Transverse colon (tissue), 4 donors: ENCODE results near the gene GLE1. TPM values are rescaled to one million over a fixed set of nuclear protein-coding genes. Genes with fewer than 3 reads are reported as not detected.

Experiments
- DNase-seq: peaks from one replicate; pipeline ENCODE4 v3.0.0-alpha.2; 2019
- H3K27ac ChIP-seq, 4 donors: fragments of 200-600 bp; sonication (generic); 2 replicates each; pipeline ENCODE4 v1.5.1; 2016 to 2018; ENCODE audit warnings: inconsistent platforms in 4 of 4
- H3K27me3 ChIP-seq: fragments of 200-600 bp; sonication (generic); 2 replicates; pipeline ENCODE4 v1.5.1; 2017; ENCODE audit warnings: inconsistent platforms
- H3K36me3 ChIP-seq, 4 donors: fragments of 200-600 bp; sonication (generic); 2 replicates each; pipeline ENCODE4 v1.5.1; 2017 to 2019; ENCODE audit warnings: inconsistent platforms in 4 of 4
- H3K4me1 ChIP-seq, 4 donors: fragments of 200-600 bp; sonication (generic); 2 replicates each; pipeline ENCODE4 v1.5.1; 2017 to 2020; ENCODE audit warnings: inconsistent platforms in 4 of 4
- H3K4me3 ChIP-seq, 4 donors: fragments of 200-600 bp; sonication (generic); 1 replicate in 1 of 4; 2 replicates in 3 of 4; pipeline versions ENCODE4 v1.5.1 to v1.6.1; 2017 to 2019; ENCODE audit warnings: inconsistent platforms in 4 of 4
- H3K9me3 ChIP-seq, 2 donors: fragments of 200-600 bp; sonication (generic); 2 replicates each; pipeline ENCODE4 v1.5.1; 2017 to 2019; ENCODE audit warnings: inconsistent platforms in 2 of 2
- EP300 ChIP-seq: sonication (generic); formaldehyde crosslinking; IDR thresholded peaks from one replicate; pipeline ENCODE4 v1.6.1; 2017; ENCODE audit warnings: antibody characterized with exemption, low read depth
- POLR2A ChIP-seq: fragments of 450-650 bp; IDR thresholded peaks from one replicate; pipeline ENCODE4 v1.6.1; 2016; ENCODE audit warnings: antibody characterized with exemption, mild to moderate bottlenecking, moderate library complexity
- POLR2AphosphoS5 ChIP-seq, 3 donors: sonication (generic); formaldehyde crosslinking; IDR thresholded peaks; one replicate each; pipeline ENCODE4 v1.6.1; 2016; ENCODE audit warnings: antibody characterized with exemption in 3 of 3
- WGBS, 2 donors: methylation state at CpG; one replicate each; pipeline ENCODE4 v1.1.5; 2018; ENCODE audit warnings: low coverage in 1 of 2; 5-methylcytosine and 5-hydroxymethylcytosine counted together
- in situ Hi-C, 4 donors: fragments of 200-750 bp; cut with MboI; loops; one replicate each; pipeline versions ENCODE4 v1.15.0 to v1.15.1; 2017; ENCODE audit warnings: low sequenced_read_pairs in 3 of 4, low pct_ligation_motif_present in 1 of 4, low pct_unique_long_range_greater_than_20kb in 1 of 4
- intact Hi-C: fragments of 100-400 bp; cut with DNase I; formaldehyde crosslinking; loops from one replicate; pipeline ENCODE4 v1.15.1; 2023; ENCODE audit warnings: low total_unique reads
- total RNA-seq, 4 donors: library from RNA; depleted of rRNA; stranded (reverse); fragments of >200 nt; gene quantifications; one replicate each; pipeline ENCODE4 v1.1.0, GENCODE V29; 2016
- TF ChIP-seq, protein P1 (sequence below), 5 experiments: fragments of 200-600 bp in 3 of 5; fragments of 450-650 bp in 2 of 5; sonication (generic) in 3 of 5; IDR thresholded peaks; 1 replicate in 2 of 5; 2 replicates in 3 of 5; pipeline ENCODE4 v1.5.1; 2016 to 2017; ENCODE audit warnings: antibody characterized with exemption in 5 of 5, inconsistent platforms in 3 of 5, mild to moderate bottlenecking in 2 of 5, moderate library complexity in 1 of 5

Gene GLE1
- total RNA-seq, 4 donors from 2014 or later = 24.3 to 120 (median 58.7) TPM

DNA sequence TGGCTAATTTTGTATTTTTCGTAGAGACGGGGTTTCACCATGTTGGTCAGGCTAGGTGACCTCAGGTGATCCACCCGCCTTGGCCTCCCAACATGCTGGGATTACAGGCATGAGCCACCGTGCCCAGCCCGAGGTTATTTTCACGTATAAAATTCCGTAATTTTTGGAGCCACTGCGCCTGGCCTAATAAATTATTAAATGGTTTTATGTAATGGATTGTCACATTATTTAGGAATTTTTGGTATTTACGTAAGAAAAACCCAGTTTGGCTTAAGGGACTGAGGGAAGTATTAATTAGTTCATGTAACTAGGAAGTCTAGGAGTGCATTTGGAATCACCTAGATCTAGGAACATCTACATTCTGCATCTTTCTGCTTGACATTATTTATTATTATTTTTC, 8.3 kb downstream of the GLE1 start:
- no peak for TF ChIP-seq EP300
- TF ChIP-seq, protein P1, sequence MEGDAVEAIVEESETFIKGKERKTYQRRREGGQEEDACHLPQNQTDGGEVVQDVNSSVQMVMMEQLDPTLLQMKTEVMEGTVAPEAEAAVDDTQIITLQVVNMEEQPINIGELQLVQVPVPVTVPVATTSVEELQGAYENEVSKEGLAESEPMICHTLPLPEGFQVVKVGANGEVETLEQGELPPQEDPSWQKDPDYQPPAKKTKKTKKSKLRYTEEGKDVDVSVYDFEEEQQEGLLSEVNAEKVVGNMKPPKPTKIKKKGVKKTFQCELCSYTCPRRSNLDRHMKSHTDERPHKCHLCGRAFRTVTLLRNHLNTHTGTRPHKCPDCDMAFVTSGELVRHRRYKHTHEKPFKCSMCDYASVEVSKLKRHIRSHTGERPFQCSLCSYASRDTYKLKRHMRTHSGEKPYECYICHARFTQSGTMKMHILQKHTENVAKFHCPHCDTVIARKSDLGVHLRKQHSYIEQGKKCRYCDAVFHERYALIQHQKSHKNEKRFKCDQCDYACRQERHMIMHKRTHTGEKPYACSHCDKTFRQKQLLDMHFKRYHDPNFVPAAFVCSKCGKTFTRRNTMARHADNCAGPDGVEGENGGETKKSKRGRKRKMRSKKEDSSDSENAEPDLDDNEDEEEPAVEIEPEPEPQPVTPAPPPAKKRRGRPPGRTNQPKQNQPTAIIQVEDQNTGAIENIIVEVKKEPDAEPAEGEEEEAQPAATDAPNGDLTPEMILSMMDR (IDR thresholded peaks at IDR 0.05) = no peak
- no peak for TF ChIP-seq POLR2AphosphoS5 (IDR thresholded peaks at IDR 0.05)
- TF ChIP-seq POLR2A = no peak
- WGBS, 2 donors = 95 to 96% methylated on average over 4 to 9 of the region's 9 CpGs
- in situ Hi-C loops (no loop called here), intact Hi-C loops (no loop called here)
- H3K27ac ChIP-seq = no peak overlapping the region
- H3K4me3 ChIP-seq = no peak overlapping the region
- DNase-seq = no peak
- H3K27me3 ChIP-seq = no peaks in the 10 kb centered on the region
- H3K4me1 ChIP-seq = no peaks in the 10 kb centered on the region
- H3K36me3 ChIP-seq = peaks cover 0 to 49% (median 20%) of the 10 kb centered on the region in 4 donors
- H3K9me3 ChIP-seq = no peaks in the 10 kb centered on the region

DNA sequence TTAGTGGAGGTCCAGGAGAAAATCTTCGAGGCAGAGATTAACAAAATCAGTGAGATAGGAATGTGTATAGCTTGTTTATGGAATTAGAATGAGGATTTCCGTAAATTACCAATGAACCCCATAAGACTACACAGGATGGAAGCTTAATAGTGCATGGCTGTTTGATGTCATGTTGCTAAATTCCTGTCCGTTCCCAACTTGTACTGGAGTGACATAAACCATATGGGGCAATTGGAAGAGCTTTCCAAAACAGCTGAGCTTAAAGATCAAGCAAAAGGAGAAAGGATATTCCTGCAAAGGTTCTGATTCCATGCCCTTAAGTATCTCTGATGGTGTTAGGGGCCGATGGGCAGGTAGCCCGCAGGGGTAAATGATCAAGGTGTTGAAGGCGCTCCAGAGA, 17.4 kb downstream of the GLE1 start:
- in situ Hi-C loops (no loop called here), intact Hi-C loops (loop anchor here (5.0 kb wide), 1 partner anchor 1350 kb away; no protein-coding TSS in a partner anchor)

DNA sequence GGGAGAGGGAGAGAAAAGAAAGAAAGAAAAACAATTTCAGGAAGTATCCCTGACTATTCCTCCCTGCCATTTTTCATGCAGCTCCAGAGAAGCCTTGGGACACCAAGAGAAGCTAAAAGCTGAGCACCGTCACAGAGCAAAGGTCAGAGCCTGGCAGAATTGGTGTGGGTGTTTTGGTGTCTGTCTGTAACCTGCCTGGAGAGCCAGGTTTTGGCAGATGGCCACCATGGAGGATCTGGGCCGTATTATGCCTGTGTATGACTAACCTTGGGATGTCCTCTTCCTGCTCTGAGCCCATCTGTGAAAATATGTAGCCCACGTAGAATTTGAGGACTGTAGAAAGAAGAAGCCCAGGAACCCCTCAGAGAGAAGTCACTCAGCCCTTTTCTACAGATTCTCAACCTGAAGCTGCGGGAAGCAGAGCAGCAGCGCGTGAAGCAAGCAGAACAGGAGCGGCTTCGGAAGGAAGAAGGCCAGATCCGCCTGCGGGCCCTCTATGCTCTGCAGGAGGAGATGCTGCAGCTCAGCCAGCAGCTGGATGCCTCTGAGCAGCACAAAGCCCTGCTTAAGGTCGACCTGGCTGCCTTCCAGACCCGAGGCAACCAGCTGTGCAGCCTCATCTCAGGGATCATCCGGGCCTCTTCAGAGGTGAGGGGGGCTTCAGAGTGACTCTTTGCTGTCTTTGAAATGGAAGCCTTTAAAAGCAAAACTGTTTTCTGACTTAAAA, 18.8 kb downstream of the GLE1 start:
- no peak for DNase-seq
- H3K27me3 ChIP-seq = no peaks in the 10 kb centered on the region
- in situ Hi-C loops = no loop called here
- TF ChIP-seq, protein P1 (IDR thresholded peaks at IDR 0.05) = no peak
- TF ChIP-seq POLR2A = no peak
- TF ChIP-seq EP300 = no peak
- TF ChIP-seq POLR2AphosphoS5 (IDR thresholded peaks at IDR 0.05) = no peak
- intact Hi-C loops = loop anchor here (5.0 kb wide), 1 partner anchor 1349 kb away; no protein-coding TSS in a partner anchor
- peaks cover 0 to 65% (median 27%) of the 10 kb centered on the region in 4 donors for H3K36me3 ChIP-seq
- WGBS, 2 donors = 55 to 90% methylated on average over 1 to 13 of the region's 13 CpGs
- peak overlapping the region in 1 of 4 donors; percentile 12 for H3K27ac ChIP-seq
- peaks cover 0 to 5% (median 0%) of the 10 kb centered on the region in 4 donors for H3K4me1 ChIP-seq
- no peaks in the 10 kb centered on the region for H3K9me3 ChIP-seq
- H3K4me3 ChIP-seq = no peak overlapping the region

More for the DNA sequence above, 17.4 kb downstream of the GLE1 start:
- DNase-seq = no peak
- WGBS, 2 donors = 75 to 90% methylated on average over 3 to 6 of the region's 6 CpGs
- TF ChIP-seq, protein P1 (IDR thresholded peaks at IDR 0.05) = no peak
- TF ChIP-seq POLR2A = no peak
- no peak for TF ChIP-seq EP300
- TF ChIP-seq POLR2AphosphoS5 (IDR thresholded peaks at IDR 0.05) = no peak
- Histone ChIP-seq H3K27me3 (no peaks in the 10 kb centered on the region), H3K27ac (no peak overlapping the region), H3K36me3 (peaks cover 0 to 62% (median 31%) of the 10 kb centered on the region in 4 donors), H3K4me3 (no peak overlapping the region), H3K9me3 (no peaks in the 10 kb centered on the region), H3K4me1 (peaks cover 0 to 5% (median 0%) of the 10 kb centered on the region in 4 donors)

DNA sequence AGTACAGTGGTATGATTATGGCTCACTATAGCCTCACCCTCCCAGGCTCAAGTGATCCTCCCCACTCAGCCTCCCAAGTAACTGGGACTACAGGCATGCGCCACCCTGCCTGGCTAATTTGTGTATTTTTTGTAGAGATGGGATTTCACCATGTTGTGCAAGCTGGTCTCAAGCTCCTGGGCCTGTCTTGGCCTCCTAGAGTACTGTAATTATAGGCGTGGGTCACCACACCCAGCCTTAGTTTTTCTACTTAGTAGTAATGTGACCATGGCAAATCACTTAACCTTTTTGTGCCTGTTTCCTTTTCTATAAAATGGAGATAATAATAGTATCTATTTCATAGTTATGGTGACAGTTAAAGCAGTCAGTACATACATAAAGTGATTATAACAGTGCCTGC, 22.2 kb downstream of the GLE1 start:
- Histone ChIP-seq H3K27ac (no peak overlapping the region), H3K4me1 (peaks cover 0 to 5% (median 0%) of the 10 kb centered on the region in 4 donors), H3K27me3 (no peaks in the 10 kb centered on the region), H3K9me3 (no peaks in the 10 kb centered on the region), H3K36me3 (peaks cover 0 to 68% (median 32%) of the 10 kb centered on the region in 4 donors), H3K4me3 (no peak overlapping the region)
- TF ChIP-seq POLR2AphosphoS5 (IDR thresholded peaks at IDR 0.05) = no peak
- TF ChIP-seq EP300 = no peak
- TF ChIP-seq, protein P1 (IDR thresholded peaks at IDR 0.05) = no peak
- no peak for TF ChIP-seq POLR2A
- intact Hi-C loops (no loop called here), in situ Hi-C loops (no loop called here)
- DNase-seq = no peak
- WGBS, 2 donors = 91% methylated on average over 2 of the region's 2 CpGs; no CpG with 5 or more reads in 1 of the 2 donors
